HCT116 (cell line): Measurements from ENCODE around the gene MOCS2. TPM values are rescaled to one million over a fixed set of nuclear protein-coding genes. Genes with fewer than 3 reads are reported as not detected.

Experiments
- total RNA-seq: library from RNA; stranded (reverse); gene quantifications from one replicate; pipeline ENCODE4 v1.2.1, GENCODE V29; 2021; ENCODE audit not compliant: unreplicated experiment

The MOCS2 gene
- total RNA-seq, 1 experiment from 2014 or later = 34.0 TPM

Other genes with a start within 250 kb of the MOCS2 start
- gene ITGA2, start 120.4 kb downstream of the MOCS2 start, total RNA-seq = 36.6 TPM